K562 (cell line): ENCODE data around the gene MPG. TPM values are rescaled to one million over a fixed set of nuclear protein-coding genes. Genes with fewer than 3 reads are reported as not detected.
A peak's percentile ranks its signal among the peaks of the same experiment; 100 is the strongest.

Experiments used
- ATAC-seq: fragments of 200-7000 bp; cut with Tn5 transposase; 3 replicates; pipeline ENCODE4 v1.9.1; 2020; ENCODE audit warnings: moderate library complexity
- BruUV-seq: library from RNA; stranded (reverse); fragments of 400-500 nt; replicated peaks from 2 replicates; lab custom pipeline; 2021; lab: Mats Ljungman, UMichigan
- CTCF ChIA-PET: fragments of 300-600 bp; formaldehyde crosslinking; extraction: SDS; loops from one replicate; lab custom pipeline; 2021; ENCODE audit warnings: low intra/inter-chr PET ratio; lab: Yijun Ruan, JAX
- POLR2A ChIA-PET: fragments of 300-600, 350-650 bp; sonication (Branson Sonifier 250); formaldehyde crosslinking; extraction: SDS; loops from one replicate; lab custom pipeline; 2021; ENCODE audit warnings: antibody characterized with exemption, inconsistent platforms; lab: Yijun Ruan, JAX
- DNase-seq, 4 experiments: peaks; one replicate each; pipeline versions ENCODE4 v3.0.0 to v3.0.0-alpha.2; 2011 to 2018; ENCODE audit warnings: low spot score in 3 of 4, mixed read lengths in 3 of 4; ENCODE audit errors: extremely low read depth in 1 of 4
- FAIRE-seq: peaks from 2 replicates; lab custom pipeline; 2011; peaks lifted over from hg19 to GRCh38; lab: Jason Lieb, UNC
- H2AFZ ChIP-seq: 2 replicates; pipeline ENCODE4 v1.6.0; 2011; ENCODE audit warnings: low read depth, low read length, control low read depth, inconsistent platforms
- H3K27ac ChIP-seq: fragments of 200-600 bp; 3 replicates; pipeline ENCODE4 v1.8.0; 2011; ENCODE audit warnings: low read depth, mild to moderate bottlenecking, control low read depth, inconsistent platforms, low read length, moderate library complexity, mixed read lengths; ENCODE audit errors: extremely low read depth
- H3K27me3 ChIP-seq, 2 experiments: fragments of 300-600 bp in 1 of 2; 2 replicates in 1 of 2; 3 replicates in 1 of 2; pipeline versions ENCODE4 v1.6.0 to v1.8.0; 2011; ENCODE audit warnings: inconsistent platforms in 2 of 2, low read length in 2 of 2, mild to moderate bottlenecking in 1 of 2, mixed read lengths in 1 of 2, moderate library complexity in 1 of 2; ENCODE audit not compliant: control insufficient read depth in 2 of 2, insufficient read depth in 2 of 2
- H3K36me3 ChIP-seq: fragments of 300-600 bp; 3 replicates; pipeline ENCODE4 v1.8.0; 2011; ENCODE audit warnings: mild to moderate bottlenecking, low read length, inconsistent platforms; ENCODE audit not compliant: control insufficient read depth, insufficient read depth
- H3K4me1 ChIP-seq, 2 experiments: fragments of 200-600 bp in 1 of 2; replicated peaks in 1 of 2; 2 replicates in 1 of 2; 3 replicates in 1 of 2; pipeline versions ENCODE4 v1.5.1 to v1.8.0; 2011; ENCODE audit warnings: inconsistent platforms in 2 of 2, low read length in 2 of 2, mild to moderate bottlenecking in 1 of 2, mixed read lengths in 1 of 2, moderate library complexity in 1 of 2; ENCODE audit not compliant: control insufficient read depth in 2 of 2, insufficient read depth in 2 of 2
- H3K4me2 ChIP-seq: 2 replicates; pipeline ENCODE4 v1.6.1; 2011; ENCODE audit warnings: low read length, control low read depth, inconsistent platforms, mixed read lengths; ENCODE audit not compliant: insufficient read depth
- H3K4me3 ChIP-seq: fragments of 200-600 bp; sonication (generic), shearing (Covaris generic); 2 replicates; pipeline ENCODE4 v1.5.1; 2016; ENCODE audit warnings: control low read depth, inconsistent platforms
- H3K79me2 ChIP-seq: fragments of 200-600 bp; 3 replicates; pipeline ENCODE4 v1.8.0; 2011; ENCODE audit warnings: low read length, inconsistent platforms; ENCODE audit not compliant: control insufficient read depth, insufficient read depth
- H3K9ac ChIP-seq, 2 experiments: 2 replicates each; pipeline versions ENCODE4 v1.6.0 to v1.6.1; 2011; ENCODE audit warnings: low read depth in 2 of 2, low read length in 2 of 2, control low read depth in 1 of 2, inconsistent platforms in 1 of 2, mild to moderate bottlenecking in 1 of 2, mixed read lengths in 1 of 2; ENCODE audit not compliant: insufficient read depth in 1 of 2
- H3K9me1 ChIP-seq: one replicate; pipeline ENCODE4 v1.6.0; 2011; ENCODE audit warnings: inconsistent platforms, mild to moderate bottlenecking, low read length, moderate library complexity; ENCODE audit not compliant: control insufficient read depth, insufficient read depth
- H3K9me3 ChIP-seq: replicated peaks from 2 replicates; pipeline ENCODE4 v1.5.1; 2011; ENCODE audit warnings: low read depth, low read length, inconsistent platforms; ENCODE audit not compliant: control insufficient read depth, insufficient read depth
- H4K20me1 ChIP-seq: replicated peaks from 2 replicates; pipeline ENCODE4 v1.6.1; 2011; ENCODE audit warnings: low read length, inconsistent platforms, mixed read lengths; ENCODE audit not compliant: control insufficient read depth, insufficient read depth
- CTBP1 ChIP-seq: fragments of 450-650 bp; IDR thresholded peaks from 2 replicates; pipeline ENCODE4 v1.6.1; 2016; ENCODE audit warnings: borderline replicate concordance
- EGR1 ChIP-seq: fragments of 450-650 bp; conservative IDR thresholded peaks from 2 replicates; pipeline ENCODE4 v1.6.1; 2017; ENCODE audit warnings: mild to moderate bottlenecking
- HES1 ChIP-seq: fragments of 450-650 bp; IDR thresholded peaks from 2 replicates; pipeline ENCODE4 v1.6.1; 2016; ENCODE audit warnings: low read depth, mild to moderate bottlenecking, moderate library complexity
- HMG20A ChIP-seq: fragments of 450-650 bp; formaldehyde crosslinking; conservative IDR thresholded peaks from 2 replicates; pipeline ENCODE4 v1.4.0; 2020; ENCODE audit warnings: mild to moderate bottlenecking, mixed read lengths
- MAFF ChIP-seq: IDR thresholded peaks from 2 replicates; pipeline ENCODE4 v1.6.1; 2012; ENCODE audit warnings: low read length, improper control_type of control experiment
- MITF ChIP-seq: IDR thresholded peaks from 2 replicates; pipeline ENCODE4 v1.6.1; 2014; ENCODE audit warnings: antibody characterized with exemption
- MYNN ChIP-seq, 2 experiments: sonication (generic); formaldehyde crosslinking in 1 of 2; IDR thresholded peaks; 2 replicates each; pipeline versions ENCODE4 v1.5.0 to v1.6.1; 2016 to 2020; ENCODE audit warnings: antibody characterized with exemption in 1 of 2, missing genetic modification reagents in 1 of 2
- POLR2A ChIP-seq: fragments of 450-650 bp; conservative IDR thresholded peaks from 2 replicates; pipeline ENCODE4 v1.6.1; 2016
- PURB ChIP-seq: sonication (generic); formaldehyde crosslinking; IDR thresholded peaks from 2 replicates; pipeline ENCODE4 v1.9.0; 2021; ENCODE audit warnings: low read depth, mild to moderate bottlenecking, missing genetic modification reagents
- RBBP5 ChIP-seq: fragments of 200-600 bp; sonication (generic); IDR thresholded peaks from 2 replicates; pipeline ENCODE4 v1.6.1; 2012; ENCODE audit warnings: borderline replicate concordance, mild to moderate bottlenecking, low read length, control low read depth, inconsistent platforms; ENCODE audit not compliant: insufficient read depth, poor library complexity, severe bottlenecking
- RFX1 ChIP-seq: fragments of 450-650 bp; IDR thresholded peaks from 2 replicates; pipeline ENCODE4 v1.6.1; 2016; ENCODE audit warnings: mild to moderate bottlenecking, moderate library complexity
- TRIM28 ChIP-seq: fragments of 450-650 bp; IDR thresholded peaks from 2 replicates; pipeline ENCODE4 v1.6.1; 2017
- ZNF197 ChIP-seq: fragments of 200-800 bp; sonication (Bioruptor generic); IDR thresholded peaks from 2 replicates; pipeline ENCODE4 v1.6.1; 2016; ENCODE audit warnings: low read depth, missing genetic modification characterization, missing compliant biosample characterization
- ZNF277 ChIP-seq: fragments of 250-450 bp; sonication (Bioruptor Pico); IDR thresholded peaks from 2 replicates; pipeline ENCODE4 v1.8.0; 2022; ENCODE audit warnings: inconsistent platforms, mild to moderate bottlenecking, moderate library complexity, borderline replicate concordance
- ZNF280A ChIP-seq: fragments of 450-650 bp; IDR thresholded peaks from 2 replicates; pipeline ENCODE4 v1.6.1; 2018; ENCODE audit warnings: mild to moderate bottlenecking, low read depth; ENCODE audit not compliant: partially characterized antibody
- ZNF583 ChIP-seq: fragments of 250-450 bp; sonication (Bioruptor Pico); IDR thresholded peaks from 2 replicates; pipeline ENCODE4 v1.4.0; 2020
- ZNF785 ChIP-seq: fragments of 250-450 bp; sonication (Bioruptor Pico); IDR thresholded peaks from 2 replicates; pipeline ENCODE4 v1.4.0; 2020; ENCODE audit warnings: mild to moderate bottlenecking
- WGBS: fragments of 100-300 bp; shearing (Covaris generic); methylation state at CpG from one replicate; pipeline ENCODE4 v1.1.6; 2016; ENCODE audit warnings: low coverage, mixed read lengths; ENCODE audit not compliant: insufficient coverage; ENCODE audit errors: missing lambda C conversion rate; 5-methylcytosine and 5-hydroxymethylcytosine counted together
- in situ Hi-C: fragments of 300-500 bp; cut with MboI; formaldehyde crosslinking; loops from 4 replicates; pipeline ENCODE4 v1.15.0; 2018; ENCODE audit warnings: inconsistent platforms, mixed read lengths
- intact Hi-C: fragments of 100-400 bp; cut with micrococcal nuclease; formaldehyde crosslinking; loops from 2 replicates; pipeline ENCODE4 v1.14.2; 2022
- polyA plus RNA-seq, 8 experiments: library from polyadenylated mRNA; depleted of rRNA in 4 of 8; stranded (reverse) in 5 of 8; unstranded in 3 of 8; fragments of >200 nt; fragmentation: Nextera tagmentation in 2 of 8; fragmentation: Illumina TruSeq in 1 of 8; extraction: Ambion mirVana in 2 of 8; extraction: Trizol in 1 of 8; gene quantifications; 2 replicates each; pipeline versions ENCODE4 v1.2.1 to v1.2.3, GENCODE V29; 2011 to 2014; ENCODE audit warnings: inconsistent platforms in 1 of 8, missing spikeins in 1 of 8
- total RNA-seq, 7 experiments: library from RNA; depleted of rRNA in 6 of 7; stranded (reverse); fragments of >200 nt in 6 of 7; fragmentation: Illumina TruSeq in 2 of 7; extraction: Trizol in 2 of 7; gene quantifications; 2 replicates each; pipeline versions ENCODE4 v1.2.1 to v1.2.3, GENCODE V29; 2011 to 2021; ENCODE audit warnings: low replicate concordance in 1 of 7

The MPG gene
- total and polyA plus RNA-seq, 9 of the 15 experiments (the other 6 are each of a cell fraction or from before 2014, with no cell fraction given) = 0.42 to 226 (median 36.2) TPM

- no TSS peak for BruUV-seq
- no peak for DNase-seq
- CTCF ChIA-PET = no interaction called here
- Histone ChIP-seq H3K36me3 (peaks cover 49% of the 10 kb centered on the region), H3K79me2 (peaks cover 53% of the 10 kb centered on the region), H3K4me3 (no peak overlapping the region), H3K4me2 (no peak overlapping the region; the same call in 1 of the 2 replicates), H3K9me3 (no peaks in the 10 kb centered on the region), H3K4me1 (peaks cover 40 to 53% of the 10 kb centered on the region in 2 experiments), H2AFZ (no peak overlapping the region), H3K9ac (peak overlapping the region; percentile 10 to 18; a peak in 1 of 4 replicates), H3K27ac (peak overlapping the region; percentile 28; the same call in 1 of the 3 replicates), H3K27me3 (no peaks in the 10 kb centered on the region), H3K9me1 (no peaks in the 10 kb centered on the region), H4K20me1 (no peaks in the 10 kb centered on the region)
- intact Hi-C loops (no loop called here), in situ Hi-C loops (no loop called here)
- POLR2A ChIA-PET = interaction anchor here (0.5 to 1.4 kb wide), 4 partner anchors 13 to 240 kb away, joined by 3 to 4 read pairs (median 3); no protein-coding TSS in a partner anchor
- ATAC-seq = no peak
- 82% methylated on average over 3 of the region's 3 CpGs for WGBS
- TF ChIP-seq RFX1 (no peak), MAFF (no peak), HES1 (no peak), ZNF785 (no peak), PURB (no peak), HMG20A (CRISPR knock-in tag) (no peak), EGR1 (no peak), POLR2A (no peak), RBBP5 (no peak), MYNN (IDR thresholded peaks at IDR 0.05) (no peak), MYNN (CRISPR knock-in tag; IDR thresholded peaks at IDR 0.05) (no peak), ZNF277 (no peak), TRIM28 (no peak), ZNF583 (no peak), CTBP1 (no peak), ZNF197 (CRISPR knock-in tag) (no peak), ZNF280A (no peak), MITF (no peak)
- no peak for FAIRE-seq
Measured at GRCh38 chr16:125011-125410, 47.0 kb downstream of the MPG start.
